ENCODE results near the gene C2orf81. TPM values are rescaled to one million over a fixed set of nuclear protein-coding genes. Genes with fewer than 3 reads are reported as not detected.

Gene C2orf81
- total RNA-seq, 2 donors from 2014 or later: 0.59 to 0.79 TPM

GRCh38 chr2:74399785-74400184 is 21.6 kb downstream of the C2orf81 start:
- ATAC-seq: peak in 1 of 2 donors; percentile 22
- no peak for DNase-seq
- intact Hi-C loops (cut with DNase I): no loop called here

GRCh38 chr2:74396149-74396548 is 25.3 kb downstream of the C2orf81 start:
- intact Hi-C loops (cut with DNase I): no loop called here
- no peak for DNase-seq
- no peak for ATAC-seq

GRCh38 chr2:74393525-74393924 is 27.9 kb downstream of the C2orf81 start:
- DNase-seq: no peak
- ATAC-seq: no peak
- intact Hi-C loops (cut with DNase I): no loop called here

GRCh38 chr2:74392449-74392743 is 29.0 kb downstream of the C2orf81 start:
- DNase-seq (no peak), ATAC-seq (no peak)
- intact Hi-C loops (cut with DNase I): no loop called here

GRCh38 chr2:74391580-74392448 is 29.6 kb downstream of the C2orf81 start:
- intact Hi-C loops (cut with DNase I): no loop called here
- ATAC-seq (peak; percentile 91 to 92), DNase-seq (peak; percentile 93)

GRCh38 chr2:74391209-74391579 is 30.2 kb downstream of the C2orf81 start:
- no peak for DNase-seq
- ATAC-seq: peak in 1 of 2 donors; percentile 43
- intact Hi-C loops (cut with DNase I): no loop called here

- intact Hi-C loops (cut with DNase I): no loop called here
- no peak for DNase-seq
- no peak for ATAC-seq
Measured at GRCh38 chr2:74390606-74391005, 30.8 kb downstream of the C2orf81 start.

GRCh38 chr2:74387346-74387745 is 34.1 kb downstream of the C2orf81 start:
- intact Hi-C loops (cut with DNase I): no loop called here
- no peak for DNase-seq
- ATAC-seq: peak in 1 of 2 donors; percentile 28

- ATAC-seq (peak in 1 of 2 donors; percentile 35), DNase-seq (no peak)
- intact Hi-C loops (cut with DNase I): no loop called here
Measured at GRCh38 chr2:74385396-74385795, 36.0 kb downstream of the C2orf81 start.

GRCh38 chr2:74384051-74384450 is 37.4 kb downstream of the C2orf81 start:
- intact Hi-C loops (cut with DNase I): no loop called here
- no peak for DNase-seq
- ATAC-seq: no peak

GRCh38 chr2:74383254-74383653 is 38.2 kb downstream of the C2orf81 start:
- DNase-seq: no peak
- intact Hi-C loops (cut with DNase I): no loop called here
- peak in 1 of 2 donors; percentile 23 for ATAC-seq

- intact Hi-C loops (cut with DNase I): no loop called here
- DNase-seq: no peak
- ATAC-seq: no peak
Measured at GRCh38 chr2:74381751-74382150, 39.7 kb downstream of the C2orf81 start.

GRCh38 chr2:74379851-74380789 is 41.3 kb downstream of the C2orf81 start, which contains the start of gene DCTN1:
TSS of gene DCTN1 (minus strand) at chr2:74380311. CDS start at chr2:74380037, 274 bp downstream.
- DNase-seq: peak; percentile 69
- intact Hi-C loops (cut with DNase I): no loop called here
- peak; percentile 84 to 88 for ATAC-seq

- DNase-seq (no peak), ATAC-seq (no peak)
- intact Hi-C loops (cut with DNase I): no loop called here
Measured at GRCh38 chr2:74378007-74378406, 43.4 kb downstream of the C2orf81 start.

GRCh38 chr2:74375838-74376237 is 45.6 kb downstream of the C2orf81 start:
- intact Hi-C loops (cut with DNase I): no loop called here
- DNase-seq: no peak

GRCh38 chr2:74374509-74375205 is 46.8 kb downstream of the C2orf81 start:
- DNase-seq: peak; percentile 81
- intact Hi-C loops (cut with DNase I): no loop called here
- ATAC-seq: peak; percentile 96 to 97

More at GRCh38 chr2:74375838-74376237, 45.6 kb downstream of the C2orf81 start:
- no peak for ATAC-seq

- ATAC-seq: no peak
- intact Hi-C loops (cut with DNase I): no loop called here
- no peak for DNase-seq
Measured at GRCh38 chr2:74373985-74374384, 47.4 kb downstream of the C2orf81 start.

GRCh38 chr2:74373221-74373676 is 48.2 kb downstream of the C2orf81 start:
- intact Hi-C loops (cut with DNase I): no loop called here
- peak; percentile 8 to 35 for ATAC-seq

GRCh38 chr2:74372674-74373073 is 48.7 kb downstream of the C2orf81 start:
- intact Hi-C loops (cut with DNase I): no loop called here
- DNase-seq (no peak), ATAC-seq (no peak)

More at GRCh38 chr2:74373221-74373676, 48.2 kb downstream of the C2orf81 start:
- peak; percentile 50 for DNase-seq
